WERI-Rb-1 (cell line): ENCODE data around the gene POMT1.

Experiments used
- DNase-seq: peaks from one replicate; pipeline ENCODE4 v3.0.0-alpha.2; 2020
- H3K27ac ChIP-seq: fragments of 250-450 bp; sonication (Bioruptor Pico); 2 replicates; pipeline ENCODE4 v1.5.1; 2020; ENCODE audit warnings: mild to moderate bottlenecking, moderate library complexity
- H3K27me3 ChIP-seq: fragments of 250-450 bp; sonication (Bioruptor Pico); 2 replicates; pipeline ENCODE4 v1.5.1; 2021; ENCODE audit warnings: mild to moderate bottlenecking, low read depth, moderate library complexity; ENCODE audit not compliant: insufficient read depth, severe bottlenecking
- H3K36me3 ChIP-seq: fragments of 250-450 bp; sonication (Bioruptor Pico); 2 replicates; pipeline ENCODE4 v1.5.1; 2020; ENCODE audit warnings: mild to moderate bottlenecking, moderate library complexity
- H3K4me3 ChIP-seq: 2 replicates; pipeline ENCODE4 v1.5.1; 2011; ENCODE audit warnings: low read depth, mild to moderate bottlenecking, control low read depth, low read length
- H3K9me3 ChIP-seq: fragments of 250-450 bp; sonication (Bioruptor Pico); 2 replicates; pipeline ENCODE4 v1.5.1; 2021; ENCODE audit warnings: mild to moderate bottlenecking, moderate library complexity; ENCODE audit not compliant: severe bottlenecking
- CTCF ChIP-seq: IDR thresholded peaks from 2 replicates; pipeline ENCODE4 v1.5.1; 2011; ENCODE audit warnings: low read depth, mild to moderate bottlenecking, control low read depth, inconsistent platforms, low read length

POMT1 gene

GRCh38 chr9:131461166-131461565, 41.6 kb upstream of the POMT1 start:
- H3K27ac ChIP-seq: no peak overlapping the region
- no peak for TF ChIP-seq CTCF
- no peak for DNase-seq

GRCh38 chr9:131464354-131465000, 38.2 kb upstream of the POMT1 start:
- no peaks in the 10 kb centered on the region for H3K27me3 ChIP-seq
- H3K4me3 ChIP-seq: no peak overlapping the region
- no peaks in the 10 kb centered on the region for H3K9me3 ChIP-seq
- no peak overlapping the region for H3K27ac ChIP-seq
- no peak for DNase-seq
- peaks cover 95% of the 10 kb centered on the region for H3K36me3 ChIP-seq
- no peak for TF ChIP-seq CTCF

More at GRCh38 chr9:131461166-131461565, 41.6 kb upstream of the POMT1 start:
- H3K9me3 ChIP-seq: no peaks in the 10 kb centered on the region
- peaks cover 95% of the 10 kb centered on the region for H3K36me3 ChIP-seq
- H3K27me3 ChIP-seq: no peaks in the 10 kb centered on the region
- no peak overlapping the region for H3K4me3 ChIP-seq

GRCh38 chr9:131465401-131465800, 37.3 kb upstream of the POMT1 start:
- H3K27ac ChIP-seq: no peak overlapping the region
- H3K27me3 ChIP-seq: no peaks in the 10 kb centered on the region
- H3K36me3 ChIP-seq: peaks cover 97% of the 10 kb centered on the region
- no peaks in the 10 kb centered on the region for H3K9me3 ChIP-seq
- DNase-seq: no peak
- TF ChIP-seq CTCF: no peak
- no peak overlapping the region for H3K4me3 ChIP-seq

GRCh38 chr9:131467214-131467935, 35.3 kb upstream of the POMT1 start:
- peaks cover 97% of the 10 kb centered on the region for H3K36me3 ChIP-seq

GRCh38 chr9:131468031-131468430, 34.7 kb upstream of the POMT1 start:
- H3K27ac ChIP-seq: no peak overlapping the region
- peaks cover 99% of the 10 kb centered on the region for H3K36me3 ChIP-seq
- no peak overlapping the region for H3K4me3 ChIP-seq
- TF ChIP-seq CTCF: no peak
- H3K27me3 ChIP-seq: no peaks in the 10 kb centered on the region
- no peaks in the 10 kb centered on the region for H3K9me3 ChIP-seq
- no peak for DNase-seq

More at GRCh38 chr9:131467214-131467935, 35.3 kb upstream of the POMT1 start:
- TF ChIP-seq CTCF: no peak
- Histone ChIP-seq H3K9me3 (no peaks in the 10 kb centered on the region), H3K27ac (no peak overlapping the region), H3K4me3 (no peak overlapping the region), H3K27me3 (no peaks in the 10 kb centered on the region)
- DNase-seq: no peak
